Activated naive CD4-positive, alpha-beta T cell (primary cell): ENCODE measurements around the gene RPS16.

Experiments used
- DNase-seq, 4 experiments: peaks; one replicate each; lab custom pipeline; 2025; lab: John Stamatoyannopoulos, UW

The RPS16 gene

DNA sequence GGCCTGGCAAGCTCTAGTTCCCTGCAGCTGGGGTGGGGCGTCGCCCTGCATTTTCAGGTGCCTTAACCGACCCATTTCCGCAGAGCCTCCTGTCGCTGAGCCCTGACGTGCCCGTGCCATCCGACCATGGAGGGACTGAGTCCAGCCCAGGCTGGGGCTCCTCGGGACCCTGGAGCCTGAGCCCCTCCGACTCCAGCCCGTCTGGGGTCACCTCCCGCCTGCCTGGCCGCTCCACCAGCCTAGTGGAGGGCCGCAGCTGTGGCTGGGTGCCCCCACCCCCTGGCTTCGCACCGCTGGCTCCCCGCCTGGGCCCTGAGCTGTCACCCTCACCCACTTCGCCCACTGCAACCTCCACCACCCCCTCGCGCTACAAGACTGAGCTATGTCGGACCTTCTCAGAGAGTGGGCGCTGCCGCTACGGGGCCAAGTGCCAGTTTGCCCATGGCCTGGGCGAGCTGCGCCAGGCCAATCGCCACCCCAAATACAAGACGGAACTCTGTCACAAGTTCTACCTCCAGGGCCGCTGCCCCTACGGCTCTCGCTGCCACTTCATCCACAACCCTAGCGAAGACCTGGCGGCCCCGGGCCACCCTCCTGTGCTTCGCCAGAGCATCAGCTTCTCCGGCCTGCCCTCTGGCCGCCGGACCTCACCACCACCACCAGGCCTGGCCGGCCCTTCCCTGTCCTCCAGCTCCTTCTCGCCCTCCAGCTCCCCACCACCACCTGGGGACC, 27.9 kb downstream of the RPS16 start:
- peak in 2 of 4 experiments; percentile 46 to 65 for DNase-seq

DNA sequence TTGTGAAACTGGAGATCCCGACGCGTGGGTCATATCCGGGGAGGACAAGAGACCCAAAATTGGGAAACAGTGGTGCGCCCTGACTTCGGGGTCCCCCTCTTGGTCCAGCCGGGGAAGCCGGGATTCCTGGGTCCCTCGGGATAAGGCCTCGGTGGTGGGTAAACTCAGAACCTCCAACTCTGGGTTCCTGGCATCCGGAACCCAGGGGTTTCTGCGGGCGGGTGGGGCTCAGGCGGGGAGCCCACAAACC, 28.4 kb downstream of the RPS16 start:
- DNase-seq: no peak

DNA sequence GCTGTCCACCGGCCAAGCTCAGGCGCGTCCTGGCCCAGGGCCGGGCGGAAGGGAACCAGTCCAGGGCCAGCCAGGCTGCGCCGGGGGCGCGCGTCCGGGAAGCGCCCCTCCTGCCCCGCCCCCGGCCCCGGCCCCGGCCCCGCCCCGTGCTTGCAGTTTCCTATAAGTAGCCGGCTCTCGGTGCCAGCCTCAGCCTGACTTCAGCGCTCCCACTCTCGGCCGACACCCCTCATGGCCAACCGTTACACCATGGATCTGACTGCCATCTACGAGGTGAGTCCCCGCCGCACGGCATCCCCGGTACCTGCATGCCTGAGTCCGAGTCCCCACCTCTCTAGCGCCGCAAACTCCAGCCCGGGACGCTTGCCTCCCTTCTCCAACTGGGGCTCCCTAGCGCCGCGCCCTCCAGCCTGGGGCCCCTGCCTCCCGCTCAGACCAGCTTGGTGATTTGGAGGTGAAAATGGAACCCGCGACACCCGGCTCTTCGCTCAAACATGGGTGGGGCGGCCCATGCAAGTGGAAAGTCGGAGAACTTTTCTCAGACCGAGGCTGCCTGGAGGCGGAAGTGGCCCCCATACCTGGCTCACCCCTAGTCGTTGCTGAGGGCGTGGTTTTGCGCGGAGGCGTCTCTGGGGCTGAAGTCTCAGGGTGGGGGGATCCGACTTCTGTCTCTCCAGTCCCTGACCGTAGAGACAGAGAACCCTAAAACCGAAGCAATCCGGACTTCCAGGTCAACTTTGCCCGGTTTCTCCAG, 28.9 kb downstream of the RPS16 start, which contains the start of gene ZFP36:
TSS of gene ZFP36 (plus strand) at position 192 of the 754 bp plus-strand sequence. CDS start at position 250, 58 bp downstream.
- peak; percentile 64 to 92 (median 79) for DNase-seq

DNA sequence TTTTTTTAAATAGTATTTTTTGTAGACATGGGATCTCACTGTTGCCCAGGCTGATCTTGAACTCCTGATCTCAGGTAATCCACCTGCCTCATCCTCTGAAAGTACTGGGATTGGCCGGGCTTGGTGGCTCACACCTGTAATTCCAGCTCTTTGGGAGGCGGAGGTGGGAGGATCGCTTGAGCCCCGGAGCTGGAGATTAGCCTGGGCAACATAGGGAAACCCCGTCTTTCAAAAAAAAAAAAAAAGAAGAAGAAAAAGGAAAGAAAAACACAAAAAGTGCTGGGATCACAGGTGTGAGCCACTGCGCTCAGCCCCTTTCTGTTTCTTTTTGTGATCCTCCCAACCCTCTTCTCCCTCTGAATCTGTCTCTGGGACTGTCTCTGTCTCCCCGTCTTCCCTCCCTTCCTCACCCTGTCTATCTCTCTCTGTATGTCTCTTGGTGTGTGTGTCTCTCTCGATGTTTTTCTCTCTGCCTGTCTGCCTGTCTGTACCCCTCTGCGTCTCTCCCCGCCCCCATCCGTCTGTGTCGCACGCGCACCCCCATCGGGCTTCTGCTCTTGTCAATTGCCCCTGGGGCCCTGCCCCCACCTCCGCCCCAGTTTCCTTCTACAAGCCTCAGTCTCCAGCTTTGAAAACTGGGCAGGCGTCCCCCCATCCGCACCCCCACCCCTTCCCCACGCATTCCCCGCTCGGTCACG, 29.6 kb downstream of the RPS16 start:
- peak; percentile 55 to 91 (median 78) for DNase-seq

DNA sequence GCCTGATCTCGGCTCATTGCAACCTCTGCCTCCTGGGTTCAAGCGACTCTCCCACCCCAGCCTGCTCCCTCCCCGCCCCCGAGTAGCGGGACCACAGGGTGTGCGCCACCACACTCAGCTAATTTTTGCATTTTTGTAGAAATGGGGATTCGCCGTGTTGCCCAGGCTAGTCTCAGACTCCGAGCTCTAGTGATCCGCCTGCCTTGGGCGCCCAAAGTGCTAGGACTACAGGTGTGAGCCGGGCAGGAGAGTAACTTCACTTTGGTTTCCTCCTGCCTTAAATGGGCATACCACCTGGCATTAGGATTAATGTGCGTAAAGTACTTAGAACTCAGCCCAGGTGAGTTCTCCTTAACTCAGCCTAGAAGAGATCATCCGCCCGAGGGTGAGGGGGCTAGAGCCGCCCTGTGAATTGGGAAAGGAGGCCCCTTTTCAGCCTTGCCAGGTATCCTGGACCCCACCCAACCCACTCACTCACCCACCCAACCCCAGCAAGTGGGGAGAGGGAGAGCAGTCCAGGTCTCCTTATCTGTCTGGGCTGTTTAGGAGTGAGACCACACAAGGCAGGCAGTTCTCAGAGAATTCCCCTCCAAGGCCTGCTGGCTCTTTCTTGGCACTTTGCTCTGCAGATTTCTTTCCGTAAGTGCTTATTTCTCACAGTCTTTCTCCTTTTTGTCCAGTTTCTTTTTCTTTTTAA, 30.3 kb downstream of the RPS16 start:
- peak in 1 of 4 experiments; percentile 25 for DNase-seq

DNA sequence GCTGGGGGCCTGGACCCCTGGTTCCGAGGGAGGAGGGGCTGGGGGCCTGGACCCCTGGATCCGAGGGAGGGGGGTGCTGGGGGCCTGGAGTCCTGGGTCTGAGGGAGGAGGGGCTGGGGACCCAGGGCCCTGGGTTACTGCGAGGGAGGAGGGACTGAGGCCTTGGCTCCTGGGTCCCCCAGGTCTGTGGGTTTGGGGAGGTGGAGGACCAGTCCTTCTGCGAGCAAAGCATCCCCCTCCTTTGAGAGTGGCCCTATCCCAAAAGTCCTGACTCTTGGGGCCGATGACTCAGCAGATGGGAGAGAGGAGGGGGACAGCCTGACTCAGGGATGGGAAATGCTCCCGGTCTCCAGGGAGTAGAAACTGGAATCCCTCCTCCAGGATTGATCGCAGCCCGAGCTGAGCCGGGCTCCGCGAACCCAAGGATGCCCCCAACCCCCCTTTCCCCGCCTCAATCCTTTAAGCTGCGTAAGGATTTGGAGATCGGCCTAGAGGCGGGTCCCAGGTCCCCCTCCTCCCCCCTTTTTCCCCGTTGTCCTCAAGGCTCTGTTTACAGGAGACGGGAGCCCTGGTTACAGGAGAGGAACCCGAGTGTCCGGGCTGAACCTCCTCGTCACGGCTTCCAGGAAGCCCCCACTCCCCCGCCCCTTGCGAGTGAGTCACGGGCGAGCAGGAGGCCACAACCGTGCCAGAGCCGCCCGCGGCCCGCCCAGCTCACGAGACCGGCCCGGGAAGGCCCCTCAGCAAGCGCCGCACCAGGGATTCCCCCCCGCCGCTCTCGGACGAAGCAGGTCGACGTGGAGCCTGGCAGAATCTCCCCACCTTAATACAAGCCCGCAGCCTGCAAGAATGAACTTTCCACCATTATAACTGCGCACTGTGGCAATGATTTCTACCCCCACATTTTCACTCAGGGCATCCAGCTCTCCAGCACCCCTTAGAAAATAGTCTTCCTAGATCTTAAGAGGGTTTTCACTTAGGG, 32.1 kb downstream of the RPS16 start:
- DNase-seq: peak; percentile 76 to 93 (median 86)

DNA sequence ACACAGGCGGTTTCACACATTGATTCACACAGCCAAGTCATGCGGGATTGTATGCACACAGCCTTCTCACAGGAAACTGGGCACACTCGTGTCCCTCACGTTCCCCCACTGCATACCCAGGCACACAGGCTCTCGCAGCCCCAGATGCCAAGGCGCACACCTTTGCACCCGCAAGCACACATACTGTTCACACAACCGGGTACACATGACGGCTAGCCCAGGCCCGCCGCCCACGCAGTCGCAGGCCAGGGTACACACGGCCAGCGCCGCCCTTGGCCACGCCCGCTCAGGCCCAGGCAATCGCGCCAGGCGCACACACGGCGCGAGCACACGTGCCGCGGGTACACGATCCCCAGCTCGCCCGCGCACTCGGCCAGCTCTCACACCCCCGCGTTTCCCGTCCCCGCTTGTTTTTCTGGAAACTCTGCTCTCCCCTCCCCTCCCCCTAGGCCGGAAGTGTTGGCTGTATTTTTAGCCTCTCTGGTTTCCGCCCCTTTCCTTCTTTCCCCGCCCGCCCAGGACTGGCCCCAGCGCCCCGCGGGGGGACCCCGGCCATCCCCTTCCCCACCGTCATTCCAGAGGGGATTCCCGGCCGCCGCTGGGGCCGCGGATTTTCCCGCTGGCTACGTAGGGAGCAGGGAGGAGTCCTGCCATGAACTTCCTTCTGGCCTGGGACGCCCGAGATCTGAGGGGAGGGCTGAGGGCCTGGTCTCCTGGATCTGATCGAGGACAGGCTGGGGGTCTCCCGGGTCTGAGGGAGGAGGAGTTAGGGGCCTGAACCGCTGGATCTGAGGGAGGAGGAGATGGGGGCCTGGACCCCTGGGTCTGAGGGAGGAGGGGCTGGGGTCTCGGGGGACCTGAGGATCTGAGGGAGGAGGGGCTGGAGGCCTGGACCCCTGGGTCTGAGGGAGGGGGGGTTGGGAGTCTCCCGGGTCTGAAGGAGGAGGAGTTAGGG, 33.1 kb downstream of the RPS16 start:
- peak in 3 of 4 experiments; percentile 65 to 75 (median 72) for DNase-seq

DNA sequence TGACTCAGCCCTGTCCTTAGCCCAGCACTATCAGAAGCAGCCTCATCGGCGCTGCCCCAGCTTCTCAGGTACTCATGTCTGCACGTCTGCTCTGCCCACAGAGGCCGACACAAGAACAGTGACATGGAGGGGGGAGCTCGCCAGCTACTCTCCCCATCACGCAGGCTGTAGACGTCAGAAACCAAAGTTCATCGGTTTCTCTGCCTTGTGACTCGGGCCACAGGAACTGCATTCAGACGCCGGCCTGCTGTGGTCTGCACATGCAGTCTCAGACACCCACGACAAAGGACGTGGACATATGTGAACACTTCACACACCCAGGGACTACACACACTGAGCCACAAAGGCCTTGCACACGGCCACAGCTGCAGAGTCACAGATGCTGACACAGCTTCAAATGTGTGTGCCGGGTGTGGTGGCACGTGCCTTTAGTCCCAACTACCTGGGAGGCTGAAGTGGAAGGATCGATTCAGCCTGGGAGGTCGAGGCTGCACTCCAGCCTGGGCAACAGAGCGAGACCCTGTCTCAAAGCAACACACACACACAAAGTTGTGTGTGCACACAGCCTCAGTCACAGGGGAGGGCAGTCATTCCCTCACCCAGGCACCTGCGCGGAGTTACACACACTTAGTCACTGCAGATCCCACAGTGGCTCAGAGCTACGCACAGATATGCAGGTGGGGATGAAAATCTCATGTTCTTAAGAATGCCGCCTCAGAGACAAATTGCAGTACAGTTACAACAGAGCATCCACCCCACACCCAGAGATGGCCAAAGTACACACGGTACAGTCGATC, 34.0 kb downstream of the RPS16 start:
- peak; percentile 26 to 71 (median 46) for DNase-seq

DNA sequence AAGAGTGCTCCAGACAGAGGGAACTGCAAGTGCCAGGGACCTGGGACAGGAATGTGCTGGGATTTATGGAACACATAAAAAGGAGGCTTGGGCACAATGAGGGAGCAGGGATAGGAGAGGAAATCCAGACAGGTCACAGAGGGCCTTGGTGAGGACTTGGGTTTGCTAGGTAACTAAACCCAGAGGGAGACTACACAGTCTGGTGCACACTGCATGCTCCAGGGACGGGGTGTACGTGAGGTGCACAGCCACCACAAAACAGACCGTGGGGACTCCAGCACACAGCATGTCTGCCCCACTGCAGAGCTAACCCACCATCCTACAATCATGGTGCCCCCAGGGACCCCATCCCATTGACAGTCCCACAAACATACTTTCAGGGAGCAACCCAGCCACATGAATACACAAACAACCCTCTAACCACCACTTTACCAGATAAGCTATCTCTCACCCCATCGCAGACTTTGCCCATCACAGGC, 34.6 kb downstream of the RPS16 start:
- DNase-seq: peak in 1 of 4 experiments; percentile 47

DNA sequence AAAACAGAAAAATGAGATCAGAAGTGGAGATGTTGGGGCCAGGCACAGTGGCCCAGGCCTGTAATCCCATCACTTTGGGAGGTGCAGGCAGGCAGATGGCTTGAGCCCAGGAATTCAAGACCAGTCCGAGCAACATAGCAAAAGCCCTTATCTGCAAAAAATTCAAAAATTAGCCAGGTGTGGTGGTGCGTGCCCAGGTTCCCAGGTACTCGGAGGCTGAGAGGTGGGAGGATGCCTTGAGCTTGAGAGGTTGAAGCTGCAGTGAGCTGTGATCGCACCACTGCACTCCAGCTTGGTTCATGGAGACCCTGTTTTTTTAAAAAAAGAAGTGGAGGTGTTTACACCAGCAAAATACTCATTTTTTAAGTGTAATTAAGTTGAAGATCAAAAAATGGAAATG, 35.7 kb downstream of the RPS16 start:
- no peak for DNase-seq

DNA sequence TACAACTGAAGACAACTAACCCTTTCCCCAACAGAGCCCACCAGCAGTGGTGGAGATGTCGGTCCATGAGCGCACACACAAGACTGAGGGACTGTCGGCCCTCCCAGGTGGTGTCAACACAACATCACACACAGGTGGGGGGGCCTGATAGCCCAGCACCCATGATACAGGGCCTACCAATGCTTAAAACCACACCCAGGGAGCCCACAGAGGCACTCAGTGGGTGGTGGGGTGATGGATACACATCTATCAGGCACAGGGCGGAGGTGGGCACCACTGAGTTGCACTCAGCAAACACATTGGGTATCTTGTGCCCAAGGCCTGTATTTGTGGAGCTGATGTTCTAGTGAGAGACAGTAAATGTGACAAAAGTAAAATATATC, 36.1 kb downstream of the RPS16 start:
- no peak for DNase-seq

DNA sequence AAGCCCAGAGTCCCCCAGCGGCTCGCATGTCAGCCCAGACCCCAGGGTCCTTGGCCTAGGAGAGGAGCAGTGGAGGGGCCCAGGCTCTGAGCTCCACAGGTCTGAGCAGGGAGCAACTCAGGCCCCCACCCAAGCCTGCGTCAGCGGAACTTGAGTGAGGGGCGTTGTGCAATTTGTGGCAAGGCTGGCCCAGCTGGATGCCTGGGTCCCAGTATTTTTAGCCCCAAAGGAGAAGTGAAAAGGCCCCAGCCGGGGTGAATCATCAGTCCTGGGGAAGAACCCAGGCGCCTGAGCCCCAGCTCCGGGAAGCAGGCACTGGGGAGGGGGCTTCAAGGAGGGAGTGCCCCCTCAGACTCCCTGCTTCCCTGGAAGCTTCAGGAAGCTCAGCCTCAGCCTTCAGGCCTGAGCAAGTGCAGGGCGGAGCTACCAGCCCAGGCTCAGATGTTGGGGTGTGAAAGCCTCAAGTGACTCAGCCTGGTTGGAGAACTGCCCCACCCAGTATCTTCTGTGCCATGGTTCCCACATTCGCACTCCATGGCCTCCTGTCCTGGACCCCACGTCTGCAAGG, 37.4 kb downstream of the RPS16 start:
- peak in 1 of 4 experiments; percentile 28 for DNase-seq

DNA sequence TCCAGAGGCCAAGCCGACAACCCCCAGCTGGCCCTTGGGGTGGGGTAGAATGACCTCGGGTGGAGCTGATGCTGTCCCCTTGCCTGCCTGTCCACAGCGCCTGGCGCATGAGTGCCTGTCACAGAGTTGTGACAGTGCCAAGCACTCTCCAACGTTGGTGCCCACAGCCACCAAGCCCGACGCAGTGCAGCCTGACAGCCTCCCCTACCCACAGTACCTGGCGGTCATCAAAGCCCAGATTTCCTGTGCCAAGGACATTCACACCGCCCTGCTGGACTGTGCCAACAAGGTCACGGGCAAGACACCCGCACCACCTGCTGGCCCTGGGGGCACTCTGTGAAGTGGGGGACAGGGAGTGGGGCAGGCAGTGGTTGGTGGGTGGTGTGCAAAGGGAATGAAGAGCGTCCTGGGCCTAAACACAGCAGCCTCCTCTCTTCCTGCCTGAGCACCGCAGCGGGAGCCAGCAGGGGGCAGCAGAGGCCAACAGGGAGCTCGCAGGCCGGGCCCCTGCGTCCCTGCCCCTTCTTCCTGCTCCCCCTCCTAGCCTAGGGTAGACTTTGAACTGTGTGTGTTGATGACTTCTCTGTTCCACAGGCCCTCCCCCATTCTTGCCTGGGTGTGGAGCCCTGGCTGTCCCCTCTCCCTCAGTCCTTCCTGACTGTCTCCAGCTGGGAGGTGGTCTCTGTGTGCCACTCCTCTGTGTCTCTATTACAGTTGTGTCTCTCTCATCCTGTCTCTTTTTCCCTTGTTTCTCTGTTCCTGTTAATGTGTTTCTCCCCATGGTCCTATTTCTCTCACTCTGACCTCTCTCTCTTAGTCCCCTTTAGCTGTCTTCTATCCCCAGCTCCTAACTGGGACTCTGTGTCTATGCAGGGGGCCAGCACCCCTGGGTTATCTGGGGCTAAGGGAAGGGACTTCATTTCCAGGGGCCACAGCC, 38.1 kb downstream of the RPS16 start:
- DNase-seq: peak; percentile 83 to 96 (median 95)

DNA sequence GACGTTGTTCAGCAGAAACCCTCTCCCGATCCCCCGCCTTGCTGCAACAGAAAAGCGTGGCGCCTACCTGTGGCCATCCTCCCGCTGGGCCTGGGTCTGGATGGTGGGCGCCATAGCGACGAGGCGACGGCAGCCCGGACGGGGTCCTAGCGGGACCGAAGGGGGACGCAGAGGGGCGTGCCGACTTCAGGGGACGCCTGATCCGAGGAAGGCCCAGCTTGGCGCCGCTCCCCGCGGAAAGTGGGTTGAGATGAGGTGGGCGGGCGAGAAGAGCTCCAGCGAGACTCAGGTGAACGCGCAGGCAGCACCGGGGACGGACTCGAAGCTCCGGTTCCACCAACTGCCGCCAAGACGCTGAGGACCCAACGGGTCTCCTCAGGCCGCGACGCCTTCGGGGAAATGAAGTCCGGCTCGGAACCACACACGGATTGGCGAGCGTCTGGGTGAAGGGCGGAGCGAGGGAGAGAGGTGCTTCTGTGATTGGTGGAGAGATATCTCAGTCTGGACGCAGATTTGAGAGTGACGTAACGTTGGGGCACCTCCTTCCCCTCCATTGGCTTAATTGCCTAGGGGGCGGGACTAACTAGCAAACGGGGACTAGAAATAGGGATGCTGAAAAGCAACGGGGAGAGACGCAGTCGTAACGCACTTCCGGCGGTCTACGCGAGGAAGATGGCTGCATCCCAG, 44.9 kb downstream of the RPS16 start, which contains the start of the genes MED29 and PAF1:
TSS of gene MED29 (plus strand) at position 628 of the 687 bp plus-strand sequence. CDS start at position 673, 45 bp downstream.
TSS of gene PAF1 (minus strand) at position 356 of the 687 bp plus-strand sequence. CDS start at position 114, 242 bp downstream.
- peak; percentile 80 to 95 (median 87) for DNase-seq

DNA sequence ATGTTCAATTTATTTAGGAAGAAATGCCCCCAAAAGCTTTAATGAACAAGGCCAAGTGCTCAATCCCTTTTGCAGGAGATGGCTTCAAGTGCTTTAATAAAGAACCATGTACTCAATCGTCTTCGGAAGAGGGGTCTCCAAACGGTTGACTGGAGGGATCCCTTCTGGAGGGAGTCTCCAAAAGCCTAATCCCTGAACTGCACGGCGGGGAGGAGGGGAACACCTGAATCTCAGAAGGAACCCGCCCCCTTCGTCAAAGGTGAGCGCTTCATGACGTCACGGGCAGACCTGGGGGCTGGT, 45.3 kb downstream of the RPS16 start:
- DNase-seq: no peak

DNA sequence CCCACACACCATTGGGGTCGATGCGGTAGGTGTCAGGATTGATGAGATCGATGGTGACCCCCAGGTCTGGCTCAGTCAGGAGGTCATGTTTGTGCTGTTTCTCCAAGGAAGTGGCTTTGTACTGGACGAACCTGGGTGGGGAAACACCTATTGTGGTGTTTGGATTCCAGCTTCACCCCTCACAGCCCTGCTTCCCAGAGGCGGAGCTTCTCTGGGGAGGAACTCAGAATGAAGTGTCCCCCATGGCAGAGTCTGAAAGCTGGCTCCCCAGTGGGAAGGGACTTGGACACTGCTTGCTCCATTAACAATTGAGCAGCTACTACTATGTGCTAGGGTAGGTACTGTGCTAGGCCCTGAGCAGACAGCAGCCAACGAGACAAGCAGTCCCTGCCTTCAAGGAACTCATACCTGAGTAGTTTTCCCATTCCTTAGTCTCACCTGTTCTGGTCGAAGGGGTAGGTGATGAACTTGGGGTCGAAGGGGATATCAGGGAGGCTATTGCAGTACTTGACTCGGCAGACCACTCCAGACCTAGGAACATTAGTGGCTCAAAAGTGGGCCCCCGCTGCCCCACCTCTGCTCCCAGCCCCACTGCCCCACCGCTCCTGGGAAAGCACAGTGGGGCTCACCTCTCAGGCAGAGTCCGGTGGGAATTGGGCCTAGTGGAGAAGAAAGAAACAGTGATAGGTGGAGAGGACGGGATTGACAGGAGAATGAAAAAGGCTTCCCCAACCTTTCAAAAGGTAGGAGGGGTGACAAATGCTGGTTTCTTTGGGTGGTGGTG, 45.9 kb downstream of the RPS16 start:
- no peak for DNase-seq
